LoVo (cell line): ENCODE data around the gene GJC2.

Experiments used
- DNase-seq: peaks from one replicate; pipeline ENCODE4 v3.0.0-alpha.2; 2016; ENCODE audit warnings: low spot score

Gene GJC2

GRCh38 chr1:228145463-228146416 is 4.0 kb upstream of the GJC2 start:
- no peak for DNase-seq

- no peak for DNase-seq
Observed at GRCh38 chr1:228146417-228147150, 3.1 kb upstream of the GJC2 start.

GRCh38 chr1:228147151-228147693 is 2.5 kb upstream of the GJC2 start:
- DNase-seq: no peak

- no peak for DNase-seq
Observed at GRCh38 chr1:228147768-228148167, 2.0 kb upstream of the GJC2 start.

DNA sequence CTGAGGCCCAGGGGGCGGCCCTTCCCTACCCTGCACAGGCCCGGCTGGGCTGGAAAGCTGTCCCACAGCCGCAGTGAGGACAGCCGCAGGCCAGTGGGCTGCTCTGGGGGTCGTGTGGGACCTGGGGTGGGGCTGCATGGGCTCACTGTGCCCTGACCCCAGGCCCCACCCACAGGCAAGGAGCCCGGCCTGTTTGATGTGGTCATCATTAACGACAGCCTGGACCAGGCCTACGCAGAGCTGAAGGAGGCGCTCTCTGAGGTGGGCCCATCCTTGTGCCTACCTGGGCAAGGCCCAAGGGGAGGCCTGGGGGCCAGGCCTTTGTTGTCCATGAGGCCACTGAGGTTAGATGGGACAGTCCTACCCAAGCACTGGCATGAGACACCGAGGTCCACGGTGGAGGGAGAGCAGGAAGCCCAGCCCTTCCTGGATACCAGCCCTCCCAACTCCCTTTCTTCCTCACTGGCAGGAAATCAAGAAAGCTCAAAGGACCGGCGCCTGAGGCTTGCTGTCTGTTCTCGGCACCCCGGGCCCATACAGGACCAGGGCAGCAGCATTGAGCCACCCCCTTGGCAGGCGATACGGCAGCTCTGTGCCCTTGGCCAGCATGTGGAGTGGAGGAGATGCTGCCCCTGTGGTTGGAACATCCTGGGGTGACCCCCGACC is 1.4 kb upstream of the GJC2 start:
- DNase-seq: no peak

- DNase-seq: no peak
Observed at GRCh38 chr1:228148935-228149405, 760 bp upstream of the GJC2 start.

GRCh38 chr1:228150120-228150460 is 360 bp downstream of the GJC2 start:
- no peak for DNase-seq

DNA sequence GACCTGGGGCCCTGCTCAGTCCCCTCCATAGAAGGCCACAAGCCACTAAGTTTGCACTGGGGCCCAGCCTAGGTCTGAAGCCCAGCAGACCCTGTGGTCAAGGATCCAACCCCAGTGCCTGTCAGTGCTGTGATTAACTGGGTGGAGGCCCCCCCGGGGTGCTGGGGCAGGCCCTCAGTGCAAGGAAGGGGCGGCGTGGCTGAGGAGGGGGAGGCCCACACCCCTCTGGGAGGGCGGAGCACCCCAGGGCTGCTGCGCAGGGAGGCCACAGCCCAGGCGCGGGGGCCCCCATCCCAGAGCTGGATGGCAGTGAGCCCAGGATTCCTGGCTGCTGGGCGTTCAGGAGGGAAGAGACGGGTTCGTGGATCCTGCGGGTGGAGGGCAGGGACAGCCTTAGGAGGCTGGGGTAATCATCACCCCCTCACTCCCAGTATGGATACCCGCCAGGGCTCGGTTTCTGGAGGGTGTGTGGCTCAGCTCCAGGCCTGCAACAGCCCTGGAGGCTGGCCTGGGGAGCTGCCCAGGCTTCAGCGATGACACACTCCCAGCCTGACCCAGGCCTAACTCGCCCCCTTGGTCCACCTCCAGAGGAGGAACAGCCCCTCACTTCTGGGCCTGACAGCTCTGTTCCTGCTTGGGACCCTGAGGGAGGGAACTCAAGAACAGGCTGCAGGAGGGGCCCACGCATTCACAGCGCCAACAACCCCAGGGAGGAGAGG is 890 bp downstream of the GJC2 start:
- no peak for DNase-seq

GRCh38 chr1:228151180-228151925 is 1.6 kb downstream of the GJC2 start:
- no peak for DNase-seq

GRCh38 chr1:228152097-228152917 is 2.6 kb downstream of the GJC2 start:
- no peak for DNase-seq

- no peak for DNase-seq
Observed at GRCh38 chr1:228152918-228153258, 3.2 kb downstream of the GJC2 start.

- no peak for DNase-seq
Observed at GRCh38 chr1:228154021-228154669, 4.4 kb downstream of the GJC2 start.

DNA sequence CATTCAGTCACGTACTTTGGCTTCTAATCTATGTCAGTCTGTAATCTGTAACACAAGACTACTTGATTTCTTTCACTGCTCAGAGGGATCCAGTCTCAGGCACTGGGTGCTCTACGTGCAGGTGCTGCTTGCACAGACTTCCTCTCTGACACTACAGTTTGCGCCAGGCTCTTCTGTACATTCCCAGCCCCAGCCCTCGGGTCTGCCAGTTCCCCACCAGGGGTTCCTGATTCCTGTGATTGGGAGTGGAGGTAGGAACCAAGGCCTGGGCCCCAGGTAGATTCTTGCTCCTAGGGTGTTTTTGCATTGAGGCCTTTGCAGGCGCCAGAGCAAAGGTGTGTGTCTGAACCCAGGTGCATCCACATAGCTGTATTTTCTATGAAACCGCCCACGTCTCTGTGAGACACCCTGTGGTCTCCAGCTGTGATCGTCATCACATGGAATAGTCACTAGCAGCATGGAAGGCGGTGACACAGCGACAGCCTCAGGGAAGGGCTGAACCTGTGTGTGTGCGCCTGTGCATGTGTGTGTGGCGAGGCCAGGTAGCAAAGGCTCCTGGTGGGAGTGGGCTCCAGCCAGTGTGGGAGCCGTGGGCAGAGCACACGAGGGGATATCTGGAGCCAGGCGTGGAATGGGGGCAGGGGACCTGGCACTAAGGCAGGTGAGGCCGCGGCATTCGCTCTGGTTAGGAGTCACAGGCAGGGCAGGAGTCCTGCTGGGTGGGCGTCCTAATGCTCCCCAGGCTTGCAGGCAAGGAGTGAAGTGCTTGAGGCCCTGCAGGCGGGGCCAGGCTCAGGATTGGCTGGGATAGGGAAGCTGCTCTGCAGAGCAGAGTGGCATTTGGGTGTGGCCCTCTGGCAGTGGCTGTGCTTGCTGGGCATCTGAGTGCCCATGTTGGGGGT is 5.2 kb downstream of the GJC2 start:
- DNase-seq: no peak

GRCh38 chr1:228155596-228156514 is 6.1 kb downstream of the GJC2 start:
- DNase-seq: no peak

DNA sequence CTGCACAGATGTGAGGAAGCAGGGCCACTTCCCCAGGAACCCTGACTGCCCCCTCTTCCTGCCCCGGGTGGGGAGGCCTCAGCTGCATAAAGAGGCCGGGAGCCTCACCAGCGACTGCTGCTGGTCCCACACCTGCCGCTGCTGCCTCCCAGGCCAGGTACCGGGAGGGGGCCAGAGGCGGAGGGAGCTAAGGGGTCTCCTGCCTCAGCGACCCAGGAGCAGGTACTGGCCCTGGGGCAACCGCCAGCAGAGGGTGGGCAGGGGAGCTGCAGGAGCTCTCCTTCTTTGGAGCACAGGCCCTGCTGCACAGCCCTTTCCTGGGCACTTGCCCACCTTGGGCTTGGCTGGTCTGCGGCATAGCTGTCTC is 6.8 kb downstream of the GJC2 start:
- no peak for DNase-seq

DNA sequence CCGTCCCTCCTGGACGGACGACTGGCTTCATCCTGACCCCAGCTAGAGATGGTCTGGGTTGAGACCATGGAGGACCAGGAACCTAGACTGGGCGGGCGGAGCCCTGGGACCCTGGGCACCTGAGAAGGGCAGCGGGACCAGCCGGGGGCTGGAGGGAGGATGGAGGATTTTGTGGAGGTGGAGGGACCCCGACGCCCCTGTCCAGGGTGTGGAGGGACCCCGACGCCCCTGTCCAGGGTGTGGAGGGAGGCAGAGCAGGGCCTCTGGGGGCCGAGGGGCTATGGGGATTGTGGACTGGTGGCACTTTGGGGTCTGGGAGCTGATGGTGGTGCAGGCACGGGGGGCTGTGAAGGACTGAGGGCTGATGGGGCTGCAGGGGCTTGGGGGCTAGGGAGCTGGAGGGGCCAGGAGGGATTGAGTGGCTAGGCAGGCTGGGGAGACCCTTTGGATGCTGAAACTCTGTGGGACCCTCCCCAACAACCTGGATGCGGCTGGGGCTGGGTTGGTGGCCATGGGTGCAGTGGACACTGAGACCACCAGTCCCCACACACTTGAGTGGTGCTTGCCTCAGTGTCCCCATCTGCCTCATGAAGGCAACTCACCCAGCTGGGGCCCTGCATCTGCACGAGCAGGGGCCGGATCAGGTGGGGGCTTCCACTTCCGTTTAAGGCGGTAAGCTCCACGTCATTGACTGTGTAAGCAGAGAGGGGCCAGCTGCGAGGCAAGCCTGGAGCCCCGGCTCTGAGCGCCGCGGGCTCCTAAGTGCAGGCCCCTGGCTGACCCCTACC is 7.4 kb downstream of the GJC2 start:
- DNase-seq: no peak

DNA sequence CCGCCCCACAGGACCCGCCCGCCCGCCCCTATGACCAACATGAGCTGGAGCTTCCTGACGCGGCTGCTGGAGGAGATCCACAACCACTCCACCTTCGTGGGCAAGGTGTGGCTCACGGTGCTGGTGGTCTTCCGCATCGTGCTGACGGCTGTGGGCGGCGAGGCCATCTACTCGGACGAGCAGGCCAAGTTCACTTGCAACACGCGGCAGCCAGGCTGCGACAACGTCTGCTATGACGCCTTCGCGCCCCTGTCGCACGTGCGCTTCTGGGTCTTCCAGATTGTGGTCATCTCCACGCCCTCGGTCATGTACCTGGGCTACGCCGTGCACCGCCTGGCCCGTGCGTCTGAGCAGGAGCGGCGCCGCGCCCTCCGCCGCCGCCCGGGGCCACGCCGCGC is 8.0 kb downstream of the GJC2 start:
- DNase-seq: no peak
